ENCODE data around the gene MAGT1.

GRCh38 chrX:77937291-77937690 is 42.1 kb upstream of the MAGT1 start:
- TF ChIP-seq CTCF (IDR thresholded peaks at IDR 0.05) (no peak), POLR2A (IDR thresholded peaks at IDR 0.05) (no peak)
